CD1c-positive myeloid dendritic cell (primary cell): ENCODE data around the gene POLQ.
"Not testable (repeated sequence)": the region's sequence is repeated elsewhere in the genome, so short reads cannot be mapped to it uniquely, and the experiment has no call there.

ENCODE experiments used
- DNase-seq: peaks from one replicate; pipeline ENCODE4 v3.0.0-alpha.2; 2016; ENCODE audit errors: extremely low spot score

Gene POLQ

DNA sequence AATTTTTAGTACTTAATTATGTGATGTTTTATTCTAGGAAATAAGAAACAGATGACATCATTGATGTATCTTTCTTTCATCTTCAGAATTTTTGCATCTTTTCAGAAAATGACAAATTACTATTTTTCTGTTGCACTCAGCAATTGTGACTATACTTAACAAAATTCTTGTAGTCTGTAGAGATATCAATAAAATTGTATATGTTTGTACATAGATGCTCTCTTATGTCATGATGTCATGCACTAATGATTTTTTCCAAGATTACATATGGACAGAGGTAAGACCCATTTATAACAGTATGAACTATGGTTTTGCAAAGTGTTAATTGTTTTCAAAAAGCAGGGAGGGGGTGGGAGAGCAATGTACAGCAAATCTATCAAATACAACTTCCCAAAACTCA is 121.2 kb downstream of the POLQ start:
- DNase-seq: no peak

DNA sequence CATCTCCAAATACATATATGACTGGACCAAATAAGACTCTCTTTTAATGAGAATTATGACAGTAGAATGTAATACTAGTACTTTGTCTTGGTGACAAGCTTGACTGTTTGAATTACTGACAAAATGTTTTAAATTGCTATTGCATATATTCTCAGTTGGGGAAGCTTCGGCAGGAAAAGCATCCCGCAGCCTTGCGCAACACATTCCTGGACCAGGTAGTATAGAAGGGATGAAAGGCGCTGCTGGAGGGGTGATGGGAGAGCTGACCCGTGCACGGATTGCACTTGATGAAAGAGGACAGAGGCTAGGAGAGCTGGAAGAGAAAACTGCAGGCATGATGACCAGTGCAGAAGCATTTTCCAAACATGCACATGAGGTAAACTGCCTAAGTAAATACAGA is 127.6 kb downstream of the POLQ start:
- DNase-seq: no peak

GRCh38 chr3:121414924-121415323 is 130.9 kb downstream of the POLQ start:
- DNase-seq: no peak

DNA sequence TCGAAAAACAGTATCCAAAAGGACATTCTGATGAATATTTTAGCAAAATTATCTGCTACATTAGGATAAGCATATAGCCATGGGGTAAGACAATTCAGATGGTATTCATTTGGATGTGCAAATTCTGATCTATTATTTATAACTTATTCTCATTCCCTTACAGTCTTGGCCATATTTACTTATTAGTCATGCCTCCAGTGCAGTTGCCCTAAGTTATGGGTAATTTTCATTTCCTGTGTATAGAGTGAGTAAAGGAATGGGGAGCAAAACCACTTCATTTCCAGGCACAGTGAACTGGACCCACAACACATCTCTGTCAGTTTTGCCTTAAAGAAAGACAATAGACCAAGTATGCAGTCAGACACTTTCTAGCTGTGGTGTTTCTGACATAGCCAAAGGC is 134.3 kb downstream of the POLQ start:
- no peak for DNase-seq

- no peak for DNase-seq
These were observed 140.2 kb downstream of the POLQ start for GRCh38 chr3:121405631-121406030.

GRCh38 chr3:121399820-121400219 is 146.0 kb downstream of the POLQ start:
- DNase-seq: no peak

DNA sequence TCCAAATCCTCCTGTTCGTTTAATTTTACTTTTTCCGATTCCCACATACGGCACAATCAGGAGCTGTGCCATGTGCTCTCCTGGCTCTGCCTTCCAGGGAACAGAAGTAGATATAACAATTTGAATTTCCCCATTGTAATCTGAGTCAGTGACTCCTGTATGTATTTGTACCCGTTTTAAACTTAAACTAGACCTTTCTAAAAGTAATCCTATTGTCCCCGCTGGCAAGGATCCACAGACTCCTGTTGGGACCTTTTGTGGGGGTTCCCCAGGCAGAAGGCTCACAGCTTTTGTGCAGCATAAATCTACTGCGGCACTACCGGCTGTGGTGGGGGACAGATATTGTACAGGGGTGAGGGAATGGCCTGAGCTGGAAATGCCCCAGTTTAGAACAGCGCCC is 147.7 kb downstream of the POLQ start:
- not testable (repeated sequence) for DNase-seq

GRCh38 chr3:121395967-121396366 is 149.8 kb downstream of the POLQ start:
- DNase-seq: not testable (repeated sequence)

GRCh38 chr3:121388308-121388707 is 157.5 kb downstream of the POLQ start:
- DNase-seq: not testable (repeated sequence)
